DMS79 (cell line): ENCODE results near the gene AKAP1.

Experiments used
- DNase-seq: peaks from one replicate; lab custom pipeline; 2025; lab: John Stamatoyannopoulos, UW

AKAP1 gene

DNA sequence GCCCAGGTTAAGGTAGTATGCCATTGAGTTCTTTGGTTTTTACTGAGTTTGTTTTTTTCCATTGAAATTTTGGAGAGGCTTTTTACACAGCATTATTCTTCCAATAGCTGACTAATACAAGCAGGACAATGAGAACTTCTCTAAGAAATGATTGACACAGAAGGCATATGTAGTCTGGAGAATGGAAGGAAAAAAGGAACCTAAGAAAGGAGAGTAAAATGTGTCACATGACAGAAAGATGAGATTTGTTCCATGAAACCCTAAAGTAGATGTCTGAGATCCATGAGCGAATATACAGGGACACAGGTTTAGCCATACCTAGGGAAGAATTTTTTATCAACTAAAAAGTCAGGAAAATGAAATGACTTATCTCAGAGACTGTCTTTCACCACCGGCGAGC, 80.7 kb downstream of the AKAP1 start:
- DNase-seq = no peak

DNA sequence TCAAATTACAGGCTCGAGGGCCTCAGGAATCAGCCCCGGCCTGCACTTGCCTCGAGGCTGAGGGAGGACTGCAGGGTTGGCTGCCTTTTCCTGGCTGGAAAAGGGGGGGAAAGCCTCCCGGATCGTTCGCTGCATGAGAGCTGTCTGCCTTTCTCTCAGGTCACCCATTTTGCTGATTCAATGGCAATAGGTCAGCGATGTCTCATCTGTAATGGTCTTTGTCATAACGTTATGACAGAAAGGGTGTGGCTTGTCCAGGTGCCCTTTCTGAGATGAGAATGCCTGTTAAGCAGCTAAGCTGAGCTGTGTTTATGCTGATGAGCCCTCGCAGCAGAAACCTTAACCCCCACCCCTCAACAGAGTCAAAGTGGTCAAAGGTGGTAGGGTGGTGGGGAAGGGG, 81.8 kb downstream of the AKAP1 start:
- no peak for DNase-seq

DNA sequence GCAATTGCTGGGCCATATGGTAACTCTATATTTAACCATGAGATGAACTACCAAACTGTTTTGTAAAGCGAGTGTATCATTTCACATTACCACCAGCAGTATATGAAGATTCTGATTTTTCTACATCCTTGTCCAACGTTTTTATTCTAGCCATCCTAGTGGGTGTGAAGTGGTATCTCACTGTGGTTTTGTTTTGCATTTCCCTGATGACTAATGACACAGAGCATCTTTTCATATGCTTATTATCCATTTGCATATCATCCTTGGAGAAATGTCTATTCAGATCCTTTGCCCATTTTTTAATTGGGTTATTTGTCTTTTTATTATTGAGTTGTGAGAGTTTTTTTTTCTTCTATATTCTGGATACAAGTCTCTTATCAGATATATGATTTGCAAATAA, 83.6 kb downstream of the AKAP1 start:
- DNase-seq = no peak

DNA sequence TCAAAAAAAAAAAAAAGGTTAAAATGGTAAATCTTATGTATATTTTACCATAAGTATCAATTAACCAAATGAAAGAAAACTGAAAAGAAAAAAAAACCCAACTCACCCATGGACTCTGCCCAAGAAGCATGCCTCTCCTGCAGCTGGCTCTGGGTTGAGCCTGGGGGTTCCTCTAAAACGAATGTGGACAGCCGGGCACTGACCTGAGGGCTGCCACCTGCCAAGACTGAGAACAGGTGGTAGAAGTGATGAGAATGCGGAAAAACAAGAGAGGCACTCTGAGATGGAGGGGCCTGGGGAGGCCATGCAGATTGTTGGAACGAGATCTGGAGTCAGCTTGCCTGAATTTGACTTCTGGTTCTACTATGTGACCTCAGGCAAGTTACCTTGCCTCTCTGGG, 85.8 kb downstream of the AKAP1 start:
- DNase-seq = no peak
